ENCODE data around the gene SORCS2. TPM values are rescaled to one million over a fixed set of nuclear protein-coding genes. Genes with fewer than 3 reads are reported as not detected.

The SORCS2 gene
- total RNA-seq, 1 experiment from 2014 or later = not detected

GRCh38 chr4:7464259-7464655, 271.9 kb downstream of the SORCS2 start:
- Mint-ChIP-seq H3K27me3 (ENCODE audit: insufficient read depth, unreplicated experiment) (peaks cover 16% of the 10 kb centered on the region), H3K4me3 (ENCODE audit: unreplicated experiment) (no peak overlapping the region), H3K9me3 (ENCODE audit: unreplicated experiment) (no peaks in the 10 kb centered on the region), H3K36me3 (ENCODE audit: insufficient read depth, unreplicated experiment) (no peaks in the 10 kb centered on the region), H3K27ac (ENCODE audit: low read depth, unreplicated experiment) (no peak overlapping the region), H3K4me1 (ENCODE audit: insufficient read depth, unreplicated experiment) (peaks cover 10% of the 10 kb centered on the region)
- CTCF ChIA-PET = interaction anchor here (0.7 to 4.8 kb wide), 5 partner anchors 168 to 338 kb away, joined by 4 to 29 read pairs (median 6); partner anchors contain the start of gene SORCS2
- BruUV-seq (replicated peaks) = no TSS peak
- no peak for TF ChIP-seq CTCF (IDR thresholded peaks at IDR 0.05; ENCODE audit: unreplicated experiment)
- DNase-seq (ENCODE audit: unreplicated experiment) = no peak
- POLR2A ChIA-PET = no interaction called here
- intact Hi-C loops (cut with micrococcal nuclease) = loop anchor here (5.0 kb wide), 1 partner anchor 137 kb away; no protein-coding TSS in a partner anchor

- intact Hi-C loops (cut with micrococcal nuclease) = no loop called here
- H3K27me3 Mint-ChIP-seq (ENCODE audit: insufficient read depth, unreplicated experiment) = peaks cover 24% of the 10 kb centered on the region
- peaks cover 10% of the 10 kb centered on the region for H3K4me1 Mint-ChIP-seq (ENCODE audit: insufficient read depth, unreplicated experiment)
- no peaks in the 10 kb centered on the region for H3K36me3 Mint-ChIP-seq (ENCODE audit: insufficient read depth, unreplicated experiment)
- H3K4me3 Mint-ChIP-seq (ENCODE audit: unreplicated experiment) = no peak overlapping the region
- CTCF ChIA-PET = interaction anchor here (4.8 kb wide), 1 partner anchor 274 kb away, joined by 29 read pairs; the partner anchor contains the start of gene SORCS2
- DNase-seq (ENCODE audit: unreplicated experiment) = no peak
- TF ChIP-seq CTCF (IDR thresholded peaks at IDR 0.05; ENCODE audit: unreplicated experiment) = no peak
- BruUV-seq (replicated peaks) = no TSS peak
- no peaks in the 10 kb centered on the region for H3K9me3 Mint-ChIP-seq (ENCODE audit: unreplicated experiment)
- POLR2A ChIA-PET = interaction anchor here (0.6 kb wide), 1 partner anchor 52 kb away, joined by 3 read pairs; no protein-coding TSS in a partner anchor
- H3K27ac Mint-ChIP-seq (ENCODE audit: low read depth, unreplicated experiment) = no peak overlapping the region
Observed at GRCh38 chr4:7465017-7465416, 272.7 kb downstream of the SORCS2 start.

- DNase-seq (ENCODE audit: unreplicated experiment) = no peak
- Mint-ChIP-seq H3K4me1 (ENCODE audit: insufficient read depth, unreplicated experiment) (peaks cover 10% of the 10 kb centered on the region), H3K27me3 (ENCODE audit: insufficient read depth, unreplicated experiment) (peaks cover 36% of the 10 kb centered on the region), H3K36me3 (ENCODE audit: insufficient read depth, unreplicated experiment) (no peaks in the 10 kb centered on the region), H3K9me3 (ENCODE audit: unreplicated experiment) (no peaks in the 10 kb centered on the region), H3K4me3 (ENCODE audit: unreplicated experiment) (no peak overlapping the region), H3K27ac (ENCODE audit: low read depth, unreplicated experiment) (no peak overlapping the region)
- no TSS peak for BruUV-seq (replicated peaks)
- POLR2A ChIA-PET = no interaction called here
- intact Hi-C loops (cut with micrococcal nuclease) = no loop called here
- CTCF ChIA-PET = interaction anchor here (1.1 kb wide), 1 partner anchor 254 kb away, joined by 3 read pairs; no protein-coding TSS in a partner anchor
- no peak for TF ChIP-seq CTCF (IDR thresholded peaks at IDR 0.05; ENCODE audit: unreplicated experiment)
Observed at GRCh38 chr4:7466215-7466614, 273.9 kb downstream of the SORCS2 start.

GRCh38 chr4:7466904-7467303, 274.6 kb downstream of the SORCS2 start:
- no peak for DNase-seq (ENCODE audit: unreplicated experiment)
- TF ChIP-seq CTCF (IDR thresholded peaks at IDR 0.05; ENCODE audit: unreplicated experiment) = no peak
- CTCF ChIA-PET = no interaction called here
- Mint-ChIP-seq H3K4me3 (ENCODE audit: unreplicated experiment) (no peak overlapping the region), H3K27ac (ENCODE audit: low read depth, unreplicated experiment) (no peak overlapping the region), H3K4me1 (ENCODE audit: insufficient read depth, unreplicated experiment) (peaks cover 10% of the 10 kb centered on the region), H3K27me3 (ENCODE audit: insufficient read depth, unreplicated experiment) (peaks cover 43% of the 10 kb centered on the region), H3K9me3 (ENCODE audit: unreplicated experiment) (no peaks in the 10 kb centered on the region), H3K36me3 (ENCODE audit: insufficient read depth, unreplicated experiment) (no peaks in the 10 kb centered on the region)
- no TSS peak for BruUV-seq (replicated peaks)
- intact Hi-C loops (cut with micrococcal nuclease) = no loop called here
- POLR2A ChIA-PET = no interaction called here

Measured in MCF 10A (cell line).